Measurements from ENCODE around the gene NDUFC2. TPM values are rescaled to one million over a fixed set of nuclear protein-coding genes. Genes with fewer than 3 reads are reported as not detected.
"Not testable (repeated sequence)": the region's sequence is repeated elsewhere in the genome, so short reads cannot be mapped to it uniquely, and the experiment has no call there.

The NDUFC2 gene
- total RNA-seq (2014; rRNA removed; shearing (Covaris generic)): 174 and 231 TPM in 2 replicates

GRCh38 chr11:78079232-78080083 lies at the start of gene NDUFC2:
Gene NDUFC2, minus strand, starts transcription at chr11:78079862. Its CDS starts 118 bp downstream, at chr11:78079744.
- DNase-seq (ENCODE audit: low spot score): peak; percentile 66

- no peak for DNase-seq (ENCODE audit: low spot score)
Measured at GRCh38 chr11:78127403-78127802, 47.7 kb upstream of the NDUFC2 start.

DNA sequence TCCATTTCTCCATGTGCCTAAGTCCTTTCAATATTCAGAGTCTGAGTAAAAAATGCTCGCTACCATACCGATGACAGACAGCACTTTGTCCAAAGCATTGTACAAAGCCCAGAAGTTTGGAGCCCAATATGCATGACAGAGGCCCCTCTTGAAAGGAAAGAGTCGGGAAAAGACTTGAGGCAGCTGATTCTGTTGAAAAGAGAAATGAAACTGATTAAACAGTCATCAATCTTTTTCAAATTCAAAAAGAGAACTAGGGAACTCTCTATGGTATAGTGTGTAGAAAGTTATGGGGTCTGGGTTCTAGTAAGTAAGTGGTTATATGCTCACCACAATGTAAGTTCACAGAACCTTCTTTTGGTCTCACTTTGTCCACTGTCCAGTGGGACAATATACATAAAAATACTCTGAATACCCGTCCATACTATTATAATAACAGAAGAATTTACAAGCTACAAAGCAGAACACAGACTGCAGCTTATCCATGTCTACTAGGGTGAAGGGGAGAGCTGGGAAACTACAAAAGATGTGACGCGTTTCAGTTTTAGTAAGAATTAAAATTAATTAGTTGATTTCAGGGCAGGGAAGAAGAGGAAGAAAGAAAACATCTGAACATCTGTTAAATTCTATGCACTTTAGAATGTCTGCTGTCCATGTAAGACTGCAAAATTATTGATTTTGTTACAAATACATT lies 33.1 kb upstream of the NDUFC2 start:
- no peak for DNase-seq (ENCODE audit: low spot score)

DNA sequence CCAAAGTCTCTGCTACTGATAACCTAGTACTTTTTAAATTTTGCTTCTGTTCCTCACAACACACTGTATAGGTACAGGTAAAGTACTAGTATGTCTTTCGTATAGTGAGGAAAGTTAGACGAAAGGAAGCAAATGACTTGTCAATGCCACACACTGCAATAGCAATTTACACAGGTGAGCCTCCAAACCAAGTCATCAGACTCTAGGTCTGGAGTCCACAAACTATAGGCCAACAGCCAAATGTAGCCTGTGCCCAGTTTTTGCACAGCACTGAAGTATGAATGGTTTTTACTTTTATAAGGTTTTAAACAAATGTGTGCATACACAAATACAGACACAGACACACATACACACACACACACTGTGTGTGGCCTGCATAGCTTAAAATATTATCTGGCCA lies 31.6 kb upstream of the NDUFC2 start:
- no peak for DNase-seq (ENCODE audit: low spot score)

- no peak for DNase-seq (ENCODE audit: low spot score)
Measured at GRCh38 chr11:78110830-78111229, 31.2 kb upstream of the NDUFC2 start.

DNA sequence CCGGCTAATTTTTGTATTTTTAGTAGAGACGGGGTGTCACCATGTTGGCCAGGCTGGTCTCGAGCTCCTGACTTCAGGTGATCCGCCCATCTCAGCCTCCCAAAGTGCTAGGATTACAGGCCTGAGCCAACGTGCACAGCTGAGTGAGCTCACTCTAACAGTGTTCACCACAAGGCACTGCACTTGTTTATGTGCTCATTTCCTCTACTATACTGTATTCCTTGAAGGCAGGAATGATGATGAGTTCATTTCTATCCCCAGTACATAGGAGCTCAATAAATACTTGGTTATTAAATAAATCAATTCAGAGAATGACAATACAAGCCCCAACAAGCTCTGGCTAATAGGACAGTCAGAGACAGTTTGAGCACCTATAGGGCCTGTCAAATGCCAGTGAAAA lies 30.7 kb upstream of the NDUFC2 start:
- DNase-seq (ENCODE audit: low spot score): no peak

DNA sequence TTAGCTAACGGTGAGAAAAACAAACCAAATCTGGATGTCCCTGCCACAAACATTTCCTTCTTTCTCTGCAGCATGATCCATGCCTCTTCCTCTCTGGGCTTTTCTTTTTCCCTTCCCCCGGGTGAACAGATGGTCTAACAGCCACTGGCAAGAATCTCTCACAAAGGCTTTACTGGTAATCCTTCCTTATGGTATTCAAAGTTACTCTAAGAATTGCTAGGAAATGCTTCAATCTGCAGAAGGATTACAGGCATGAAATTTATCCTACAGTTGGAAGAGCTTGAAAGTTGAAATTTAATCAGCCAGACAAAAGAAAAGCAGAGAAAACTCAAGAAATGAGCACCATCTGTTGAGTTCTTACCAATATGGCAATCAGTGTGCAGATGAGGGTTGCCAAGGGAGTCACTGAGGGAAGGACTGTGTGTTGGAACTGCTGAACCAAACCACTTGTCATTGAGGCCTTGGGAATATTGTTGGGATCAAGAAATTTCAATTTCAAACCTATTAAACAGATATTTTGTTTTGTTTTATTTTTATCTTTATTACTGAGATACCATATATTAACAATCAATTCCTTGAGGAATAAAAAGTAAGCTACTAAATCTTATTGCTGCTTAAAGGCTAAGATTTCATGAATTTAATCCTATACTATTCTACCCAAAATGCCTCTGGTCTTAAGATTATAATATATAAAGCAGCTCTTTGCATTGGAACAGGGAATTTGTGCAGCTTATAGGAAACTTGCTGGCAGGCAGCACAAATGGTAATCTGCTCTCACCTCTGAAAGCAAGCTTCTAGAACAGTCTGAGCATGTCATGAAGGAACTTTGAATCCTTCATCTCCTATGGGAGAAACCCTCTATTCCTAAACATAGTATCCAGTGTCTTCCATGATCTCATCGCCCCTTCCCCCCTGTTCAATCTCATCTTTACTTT lies 29.7 kb upstream of the NDUFC2 start:
- DNase-seq (ENCODE audit: low spot score): no peak

DNA sequence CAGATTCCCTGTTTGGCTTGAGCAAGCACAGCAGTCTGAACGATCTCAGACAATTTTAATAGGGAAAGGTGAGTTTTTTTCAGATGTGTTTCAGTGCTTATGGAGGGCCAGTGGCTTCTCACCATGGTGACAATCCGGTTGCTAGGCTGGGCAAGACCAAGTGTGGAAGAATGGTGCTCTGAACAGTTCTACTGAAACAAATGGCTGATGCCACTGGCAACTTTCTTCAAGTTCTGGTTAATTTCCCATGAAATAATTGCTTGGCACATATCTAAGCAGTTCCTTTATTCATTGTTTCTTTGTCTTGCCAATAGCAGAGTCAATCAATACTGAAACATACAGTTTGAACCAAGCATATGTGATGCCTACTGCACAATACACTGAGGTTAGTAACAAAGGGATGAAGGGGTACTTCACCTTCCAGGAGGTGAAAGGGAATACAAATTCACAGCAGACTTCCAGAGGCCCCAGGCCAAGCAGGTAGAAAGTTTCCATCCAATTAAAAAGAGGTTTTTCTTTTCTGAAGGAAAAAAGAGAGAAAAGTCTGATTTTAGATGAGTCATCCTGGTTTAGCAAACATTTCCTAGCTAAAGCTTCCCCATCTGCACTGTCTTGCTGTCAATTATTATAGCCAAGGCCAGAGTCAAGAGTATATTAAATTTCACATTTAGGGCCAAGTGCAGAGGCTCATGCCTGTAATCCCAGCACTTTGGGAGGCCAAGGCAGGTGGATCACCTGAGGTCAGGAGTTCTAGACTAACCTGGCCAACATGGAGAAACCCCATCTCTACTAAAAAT lies 21.2 kb upstream of the NDUFC2 start:
- no peak for DNase-seq (ENCODE audit: low spot score)

- DNase-seq (ENCODE audit: low spot score): no peak
Measured at GRCh38 chr11:78100261-78100660, 20.6 kb upstream of the NDUFC2 start.

DNA sequence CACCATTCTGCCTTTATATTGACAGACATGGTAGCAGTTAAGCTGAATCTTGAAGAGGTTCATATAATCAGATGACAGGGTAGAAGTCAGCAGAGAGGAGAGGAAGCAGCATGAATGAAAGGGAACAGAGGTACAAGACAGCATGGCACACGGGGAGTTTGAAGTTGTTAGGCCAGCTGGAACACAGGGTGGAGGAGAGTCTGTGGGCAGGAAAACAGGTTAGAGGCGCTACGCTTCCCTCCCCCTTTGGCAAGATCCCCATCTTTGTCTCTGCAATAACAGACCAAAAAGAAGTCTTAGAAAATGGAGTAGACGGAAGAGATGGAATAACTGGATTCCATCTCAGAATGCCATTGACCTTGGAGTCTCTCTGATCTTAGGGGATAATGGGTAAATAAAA lies 20.0 kb upstream of the NDUFC2 start:
- DNase-seq (ENCODE audit: low spot score): no peak

DNA sequence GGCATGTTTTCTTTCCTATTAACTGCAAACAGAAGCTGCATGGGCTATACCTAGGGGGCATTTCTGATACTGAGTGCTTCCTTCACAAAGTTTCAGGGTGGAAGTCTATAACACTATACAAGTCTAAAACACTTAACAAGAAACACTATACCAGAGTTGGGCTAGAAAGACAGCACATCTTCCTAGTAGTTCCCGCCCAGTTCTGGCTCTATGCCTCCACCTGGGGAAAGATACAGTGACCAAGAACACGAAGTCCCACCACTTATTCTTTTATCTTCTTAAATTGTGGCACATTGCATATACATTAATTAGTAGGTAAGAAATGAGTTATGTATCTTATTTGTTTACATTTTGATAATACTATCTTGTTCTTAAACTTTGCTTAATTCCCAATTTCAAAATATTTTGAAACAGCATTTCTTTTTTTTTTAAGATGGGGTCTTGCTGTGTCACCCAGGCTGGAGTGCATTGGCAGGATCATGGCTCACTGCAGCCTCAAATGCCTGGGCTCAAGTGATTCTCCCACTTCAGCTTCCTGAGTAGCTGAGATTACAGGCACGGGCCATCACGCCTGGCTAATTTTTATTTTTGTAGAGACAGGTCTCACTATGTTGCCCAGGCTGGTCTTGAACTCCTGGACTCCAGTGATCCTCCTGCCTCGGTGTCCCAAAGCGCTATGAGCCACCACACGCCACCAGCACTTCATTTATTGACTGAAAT lies 18.2 kb upstream of the NDUFC2 start:
- DNase-seq (ENCODE audit: low spot score): no peak

GRCh38 chr11:78094250-78094649 lies 14.6 kb upstream of the NDUFC2 start:
- no peak for DNase-seq (ENCODE audit: low spot score)

DNA sequence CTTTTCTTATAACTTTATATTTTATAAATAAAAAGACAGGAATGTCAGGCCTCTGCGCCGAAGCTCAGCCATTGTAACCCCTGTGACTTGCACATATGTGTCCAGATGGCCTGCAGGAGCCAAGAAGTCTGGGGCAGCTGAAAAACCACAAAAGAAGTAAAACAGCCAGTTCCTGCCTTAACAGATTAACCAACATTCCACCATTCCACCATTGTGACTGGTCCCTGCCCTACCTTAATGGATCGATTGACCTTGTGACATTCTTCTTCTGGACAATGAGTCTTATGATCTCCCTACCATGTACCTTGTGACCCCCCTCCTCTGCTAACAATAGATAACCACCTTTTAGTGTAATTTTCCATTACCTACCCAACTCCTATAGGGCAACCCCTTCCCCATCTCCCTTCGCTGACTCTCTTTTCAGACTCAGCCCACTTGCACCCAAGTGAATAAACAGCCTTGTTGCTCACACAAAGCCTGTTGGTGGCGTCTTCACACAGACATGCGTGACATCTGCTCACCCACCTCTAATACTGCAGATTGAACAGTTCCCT lies 6.9 kb upstream of the NDUFC2 start:
- DNase-seq (ENCODE audit: low spot score): not testable (repeated sequence)

DNA sequence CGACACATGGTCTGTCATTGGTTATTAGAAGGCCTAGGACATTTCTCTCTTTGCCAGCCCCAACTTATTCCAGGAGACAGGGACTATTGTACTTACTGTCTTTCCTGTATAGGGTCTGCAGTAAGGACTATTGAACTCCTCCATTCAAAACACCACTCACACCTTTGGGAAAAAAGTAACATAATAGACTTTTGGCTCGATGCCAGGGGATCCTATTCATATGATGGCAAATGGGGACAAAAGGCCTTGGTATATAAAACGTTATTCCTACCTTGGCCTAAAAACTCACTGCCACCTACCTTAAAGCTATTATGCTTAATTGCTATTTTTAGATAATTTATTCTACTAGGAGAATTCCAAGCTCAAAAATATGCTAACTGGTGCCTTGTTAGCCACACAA lies 6.3 kb upstream of the NDUFC2 start:
- DNase-seq (ENCODE audit: low spot score): no peak

GRCh38 chr11:78084506-78084905 lies 4.8 kb upstream of the NDUFC2 start:
- peak; percentile 20 for DNase-seq (ENCODE audit: low spot score)

DNA sequence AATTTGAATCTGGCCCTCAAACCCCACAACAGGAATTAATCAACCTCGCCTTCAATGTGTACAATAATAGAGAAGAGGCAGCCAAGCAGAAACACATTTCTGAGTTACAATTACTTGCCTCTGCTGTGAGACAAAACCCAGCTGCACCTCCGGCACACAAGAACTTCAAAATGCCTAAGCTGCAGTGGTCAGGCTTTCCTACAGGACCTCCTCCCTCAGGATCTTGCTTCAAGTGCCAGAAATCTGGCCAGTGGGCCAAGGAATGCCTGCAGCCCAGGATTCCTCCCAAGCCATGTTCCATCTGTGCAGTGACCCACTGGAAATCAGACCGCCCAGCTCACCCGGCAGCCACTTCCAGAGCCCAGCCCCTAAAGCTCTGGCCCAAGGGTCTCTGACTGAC lies 3.4 kb upstream of the NDUFC2 start:
- no peak for DNase-seq (ENCODE audit: low spot score)

- no peak for DNase-seq (ENCODE audit: low spot score)
Measured at GRCh38 chr11:78082146-78082545, 2.5 kb upstream of the NDUFC2 start.

DNA sequence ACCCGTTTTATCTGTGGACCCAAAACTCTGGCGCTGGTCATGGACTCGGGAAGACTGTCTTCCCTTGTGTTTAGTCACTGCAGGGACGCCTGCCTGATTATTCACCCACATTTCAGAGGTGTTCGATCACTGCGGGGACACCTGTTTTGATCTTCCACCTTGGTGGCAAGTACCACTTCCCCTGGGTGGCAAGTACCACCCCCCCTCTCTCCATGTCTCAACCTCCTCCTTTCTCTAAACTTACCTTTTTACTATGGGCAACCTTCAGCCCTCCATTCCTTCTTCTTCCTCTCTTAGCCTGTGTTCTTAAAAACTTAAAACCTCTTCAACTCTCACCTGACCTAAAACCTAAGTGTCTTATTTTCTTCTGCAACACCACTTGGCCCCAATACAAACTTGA lies 1.9 kb upstream of the NDUFC2 start:
- DNase-seq (ENCODE audit: low spot score): no peak

GRCh38 chr11:78080818-78081495 lies 1.3 kb upstream of the NDUFC2 start:
- peak; percentile 89 for DNase-seq (ENCODE audit: low spot score)
